RWPE1 (cell line): ENCODE measurements around the gene TRIM10.

Source experiments
- CTCF ChIA-PET: fragments of 350-600 bp; sonication (Branson Sonifier 250); formaldehyde crosslinking; extraction: SDS; loops from one replicate; lab custom pipeline; 2021; lab: Yijun Ruan, JAX
- POLR2A ChIA-PET: fragments of 400-600 bp; formaldehyde crosslinking; extraction: SDS; loops from one replicate; lab custom pipeline; 2020; ENCODE audit warnings: antibody characterized with exemption; ENCODE audit not compliant: low non-redundant PET; lab: Yijun Ruan, JAX
- DNase-seq: peaks from one replicate; pipeline ENCODE4 v3.0.0; 2012; ENCODE audit warnings: low spot score
- H3K27ac ChIP-seq: fragments of 450-650 bp; 2 replicates; pipeline ENCODE4 v1.5.1; 2017
- TF ChIP-seq, protein P1 (sequence below): fragments of 450-650 bp; conservative IDR thresholded peaks from 2 replicates; pipeline ENCODE4 v1.5.1; 2017; ENCODE audit warnings: low read depth, mild to moderate bottlenecking

TRIM10 gene

DNA sequence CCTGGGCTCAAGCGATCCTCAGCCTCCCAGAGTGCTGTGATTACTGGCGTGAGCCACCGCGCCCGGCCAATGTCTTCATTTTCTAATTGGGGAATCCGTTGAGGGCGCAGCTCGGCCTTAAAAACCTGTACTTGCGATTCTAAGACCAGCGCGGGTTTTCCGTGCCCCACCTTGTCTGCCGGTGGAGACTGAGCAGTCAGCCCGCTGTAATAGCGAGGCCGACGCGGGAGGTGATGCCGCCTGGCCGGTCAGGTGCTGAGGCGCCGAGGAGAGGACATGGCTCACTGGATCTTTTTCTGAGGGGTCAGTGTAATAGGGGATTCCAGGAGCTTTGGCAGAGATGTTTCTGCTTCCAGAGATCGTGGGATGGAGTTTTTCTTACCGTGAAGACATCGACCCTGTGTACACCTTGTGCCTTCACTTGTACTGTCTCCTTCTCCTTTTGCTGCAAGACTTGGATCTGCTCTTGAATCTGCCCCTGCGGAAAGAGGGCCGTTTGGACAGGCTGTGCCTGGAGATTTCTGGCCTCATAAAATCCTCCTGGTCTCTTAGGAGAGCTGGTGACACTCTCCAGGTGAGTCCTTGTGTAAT lies 49.6 kb downstream of the TRIM10 start:
- DNase-seq = no peak
- no peak overlapping the region for H3K27ac ChIP-seq
- TF ChIP-seq, protein P1, sequence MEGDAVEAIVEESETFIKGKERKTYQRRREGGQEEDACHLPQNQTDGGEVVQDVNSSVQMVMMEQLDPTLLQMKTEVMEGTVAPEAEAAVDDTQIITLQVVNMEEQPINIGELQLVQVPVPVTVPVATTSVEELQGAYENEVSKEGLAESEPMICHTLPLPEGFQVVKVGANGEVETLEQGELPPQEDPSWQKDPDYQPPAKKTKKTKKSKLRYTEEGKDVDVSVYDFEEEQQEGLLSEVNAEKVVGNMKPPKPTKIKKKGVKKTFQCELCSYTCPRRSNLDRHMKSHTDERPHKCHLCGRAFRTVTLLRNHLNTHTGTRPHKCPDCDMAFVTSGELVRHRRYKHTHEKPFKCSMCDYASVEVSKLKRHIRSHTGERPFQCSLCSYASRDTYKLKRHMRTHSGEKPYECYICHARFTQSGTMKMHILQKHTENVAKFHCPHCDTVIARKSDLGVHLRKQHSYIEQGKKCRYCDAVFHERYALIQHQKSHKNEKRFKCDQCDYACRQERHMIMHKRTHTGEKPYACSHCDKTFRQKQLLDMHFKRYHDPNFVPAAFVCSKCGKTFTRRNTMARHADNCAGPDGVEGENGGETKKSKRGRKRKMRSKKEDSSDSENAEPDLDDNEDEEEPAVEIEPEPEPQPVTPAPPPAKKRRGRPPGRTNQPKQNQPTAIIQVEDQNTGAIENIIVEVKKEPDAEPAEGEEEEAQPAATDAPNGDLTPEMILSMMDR = no peak
- CTCF ChIA-PET = interaction anchor here (0.6 to 1.4 kb wide), 3 partner anchors 8 to 267 kb away, joined by 3 to 5 read pairs (median 5); no protein-coding TSS in a partner anchor
- POLR2A ChIA-PET = no interaction called here

DNA sequence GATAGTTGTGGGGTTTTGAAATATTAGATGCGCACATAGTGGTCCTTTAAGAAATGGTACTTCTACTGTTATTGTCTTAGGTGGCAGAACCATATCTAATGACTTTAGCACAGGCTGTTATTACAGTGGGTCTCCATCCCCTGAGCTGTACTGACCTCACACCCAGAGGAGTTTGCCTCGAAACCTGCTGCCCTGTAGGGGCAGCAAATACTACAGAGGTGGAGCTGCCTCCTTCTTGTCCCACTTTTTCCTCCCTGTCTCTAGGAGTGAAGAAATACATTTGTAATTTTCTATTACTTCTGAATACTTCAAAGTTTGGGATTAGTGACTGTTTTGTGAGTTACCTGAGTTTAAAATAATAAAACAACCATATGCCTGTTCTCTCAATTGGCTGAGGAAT lies 56.4 kb downstream of the TRIM10 start:
- ChIA-PET POLR2A (no interaction called here), CTCF (interaction anchor here (0.7 to 5.0 kb wide), 6 partner anchors 10 to 28 kb away, joined by 3 to 32 read pairs (median 6); no protein-coding TSS in a partner anchor)

DNA sequence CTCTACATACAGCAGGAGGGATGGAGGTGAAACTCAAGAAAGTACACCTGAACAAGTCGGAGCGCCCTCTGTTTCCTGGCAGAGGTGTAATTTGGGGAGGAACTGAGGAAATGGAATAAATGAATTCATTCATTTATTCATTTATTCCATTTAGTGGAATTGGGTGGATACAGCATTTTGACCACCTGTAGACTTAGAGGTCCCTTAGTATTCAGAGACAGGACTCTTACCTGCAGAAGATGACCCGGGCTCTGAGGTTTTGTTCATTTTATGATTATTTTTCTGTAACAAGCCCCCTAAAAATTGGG lies 57.2 kb downstream of the TRIM10 start:
- no peak overlapping the region for H3K27ac ChIP-seq
- TF ChIP-seq, protein P1 = no peak
- ChIA-PET CTCF (interaction anchor here (0.6 to 5.0 kb wide), 15 partner anchors 9 to 189 kb away, joined by 3 to 32 read pairs (median 5); partner anchors contain the start of gene TRIM31), POLR2A (no interaction called here)
- DNase-seq = no peak

More for the DNA sequence above, 56.4 kb downstream of the TRIM10 start:
- H3K27ac ChIP-seq = no peak overlapping the region
- no peak for DNase-seq
- TF ChIP-seq, protein P1 = no peak

DNA sequence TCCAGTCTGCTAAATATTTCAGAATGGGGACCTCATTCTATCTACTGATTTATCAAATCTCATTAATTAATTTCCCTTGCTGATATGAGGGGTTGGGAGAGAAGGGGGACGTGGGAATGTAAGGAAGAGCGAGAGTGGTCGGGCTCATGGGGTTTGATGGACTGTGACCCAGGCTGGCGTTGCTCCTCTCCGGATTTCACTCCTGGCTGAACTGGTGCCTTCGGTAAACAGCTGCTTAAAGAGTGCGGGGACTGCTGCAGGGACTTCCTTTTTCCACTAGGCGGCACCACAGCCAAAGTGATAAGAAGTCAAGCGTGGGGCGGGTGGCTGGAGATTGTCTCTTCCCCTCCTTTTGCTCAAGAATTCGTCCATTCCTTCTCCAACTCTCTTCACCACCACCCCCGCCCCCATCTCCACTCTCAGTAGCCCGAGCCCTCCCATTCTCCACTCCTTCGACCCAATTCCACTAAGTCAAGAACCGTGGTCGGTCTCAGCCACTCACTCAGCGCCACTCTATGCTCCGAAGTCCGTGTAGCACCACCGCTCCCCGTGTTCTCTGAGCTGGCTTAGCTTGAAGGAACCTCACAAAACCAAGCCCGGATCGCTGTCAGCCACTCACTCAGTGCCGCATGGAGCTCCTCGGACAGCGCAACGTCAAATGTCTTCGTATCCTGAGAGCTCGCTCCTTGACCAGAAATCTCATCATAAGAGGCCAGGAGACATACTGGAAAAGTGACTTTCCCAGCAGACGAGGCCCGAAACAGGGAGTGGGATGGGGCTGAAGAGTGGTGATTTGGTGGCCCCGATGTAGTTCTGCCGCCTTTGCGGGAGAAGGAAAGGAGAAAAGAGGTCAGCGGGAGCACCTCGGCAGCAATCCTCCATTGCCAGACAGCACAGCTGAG lies 57.8 kb downstream of the TRIM10 start:
- POLR2A ChIA-PET = no interaction called here
- TF ChIP-seq, protein P1 = peak; percentile 90
- peak overlapping the region; percentile 38 for H3K27ac ChIP-seq
- DNase-seq = peak; percentile 84
- CTCF ChIA-PET = interaction anchor here (0.5 to 5.0 kb wide), 23 partner anchors 9 to 1107 kb away, joined by 3 to 32 read pairs (median 5); partner anchors contain the start of gene TRIM31

DNA sequence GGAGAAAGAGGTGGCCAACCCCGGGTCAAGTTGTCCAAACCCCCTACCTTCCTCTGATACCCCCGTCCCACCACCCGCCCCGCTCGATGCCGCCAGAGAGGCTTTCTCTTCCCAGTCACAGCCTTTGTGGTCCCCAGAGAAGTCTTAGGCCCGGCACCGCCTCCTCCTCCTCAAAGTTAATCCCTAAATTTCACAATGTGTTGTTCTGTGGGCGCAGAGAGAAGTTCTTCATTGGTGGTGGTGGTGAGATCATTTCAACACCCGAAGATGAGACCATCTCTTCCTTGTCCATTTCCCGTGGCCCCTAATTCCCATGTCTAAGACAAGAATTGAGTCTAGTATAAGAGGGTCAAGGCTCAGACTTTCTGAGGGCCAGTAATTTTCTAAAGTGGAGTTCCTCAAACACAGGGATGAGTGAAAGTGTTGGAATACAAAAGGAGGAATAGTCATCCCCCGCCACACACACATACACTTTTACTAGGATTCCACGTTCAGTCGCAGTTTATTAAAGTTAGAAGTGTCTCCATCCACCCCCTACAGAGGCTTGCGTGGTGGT lies 58.5 kb downstream of the TRIM10 start:
- DNase-seq = peak; percentile 17
- ChIA-PET POLR2A (interaction anchor here (0.7 to 1.4 kb wide), 2 partner anchors 29 to 42 kb away, joined by 4 to 9 read pairs; partner anchors contain the start of gene POLR1H), CTCF (interaction anchor here (0.6 to 5.0 kb wide), 16 partner anchors 10 to 472 kb away, joined by 3 to 32 read pairs (median 4); partner anchors contain the start of gene TRIM31)
- TF ChIP-seq, protein P1 = no peak
- peak overlapping the region; percentile 73 for H3K27ac ChIP-seq
